Femur (tissue), 1 donor: Measurements from ENCODE around the gene CDH23.

Experiments
- DNase-seq: peaks from one replicate; pipeline ENCODE4 v3.0.0-alpha.2; 2017

Gene CDH23

DNA sequence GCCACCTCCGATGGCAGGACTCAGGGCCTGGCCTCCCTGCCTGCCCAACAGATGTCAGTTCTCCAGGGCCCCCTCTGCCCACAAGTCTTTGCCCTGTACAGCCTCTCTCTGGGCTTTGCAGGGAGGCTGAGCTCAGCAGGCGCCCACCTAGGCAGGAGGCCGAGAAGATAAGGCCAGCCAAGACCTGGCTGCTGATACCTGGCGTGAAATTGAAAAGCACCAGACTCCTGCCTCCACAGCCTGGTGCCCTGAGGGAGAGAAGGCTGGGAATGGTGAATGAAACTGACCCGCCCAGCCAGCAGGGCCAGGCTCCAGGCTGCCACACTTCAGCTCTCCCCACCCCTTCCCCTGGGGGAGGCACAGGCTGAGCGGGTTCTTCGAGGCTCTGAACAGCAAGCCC, 145.8 kb downstream of the CDH23 start:
- DNase-seq, result no peak

GRCh38 chr10:71543608-71544170, 147.0 kb downstream of the CDH23 start:
- no peak for DNase-seq

DNA sequence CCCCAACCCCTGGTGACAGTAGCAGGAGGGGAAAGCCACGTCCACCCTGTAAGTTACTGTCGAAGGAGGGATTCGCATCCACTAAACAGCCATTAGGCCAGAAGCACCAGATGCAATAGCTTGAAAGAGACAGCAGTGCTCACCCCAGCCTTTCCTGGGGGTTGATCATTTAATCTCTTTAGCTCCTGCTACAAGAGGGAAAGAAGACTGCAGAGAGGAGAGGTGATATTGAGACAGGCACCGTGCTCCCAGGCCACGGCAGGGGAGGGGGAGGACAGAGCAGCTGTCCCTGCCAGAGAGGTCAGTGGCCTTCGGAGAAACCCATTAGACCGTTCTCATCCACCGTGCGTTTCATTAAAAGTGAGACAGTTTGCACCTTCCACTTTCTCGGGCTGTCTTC, 148.3 kb downstream of the CDH23 start:
- no peak for DNase-seq

GRCh38 chr10:71546220-71546619, 149.5 kb downstream of the CDH23 start:
- DNase-seq, result no peak

DNA sequence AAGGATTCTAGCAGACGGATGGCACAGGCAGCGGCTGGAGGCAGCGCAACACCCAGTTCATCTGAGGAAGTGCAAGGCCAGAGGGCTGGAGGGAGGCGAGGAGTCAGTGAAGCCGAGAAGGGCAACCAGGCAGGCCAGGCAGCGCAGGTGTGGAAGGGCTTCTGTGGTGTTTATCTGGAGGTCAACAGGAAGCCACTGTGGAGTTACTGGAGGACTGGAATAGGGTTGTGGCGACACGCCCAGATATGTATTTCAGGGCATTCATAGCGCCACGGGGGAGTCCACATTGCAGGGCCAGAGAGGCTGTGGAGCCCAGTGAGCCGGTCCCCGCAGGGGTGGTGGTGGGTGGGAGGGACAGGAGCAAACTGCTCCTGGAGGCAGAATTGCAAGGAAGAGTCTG, 150.6 kb downstream of the CDH23 start:
- DNase-seq, result peak; percentile 36

DNA sequence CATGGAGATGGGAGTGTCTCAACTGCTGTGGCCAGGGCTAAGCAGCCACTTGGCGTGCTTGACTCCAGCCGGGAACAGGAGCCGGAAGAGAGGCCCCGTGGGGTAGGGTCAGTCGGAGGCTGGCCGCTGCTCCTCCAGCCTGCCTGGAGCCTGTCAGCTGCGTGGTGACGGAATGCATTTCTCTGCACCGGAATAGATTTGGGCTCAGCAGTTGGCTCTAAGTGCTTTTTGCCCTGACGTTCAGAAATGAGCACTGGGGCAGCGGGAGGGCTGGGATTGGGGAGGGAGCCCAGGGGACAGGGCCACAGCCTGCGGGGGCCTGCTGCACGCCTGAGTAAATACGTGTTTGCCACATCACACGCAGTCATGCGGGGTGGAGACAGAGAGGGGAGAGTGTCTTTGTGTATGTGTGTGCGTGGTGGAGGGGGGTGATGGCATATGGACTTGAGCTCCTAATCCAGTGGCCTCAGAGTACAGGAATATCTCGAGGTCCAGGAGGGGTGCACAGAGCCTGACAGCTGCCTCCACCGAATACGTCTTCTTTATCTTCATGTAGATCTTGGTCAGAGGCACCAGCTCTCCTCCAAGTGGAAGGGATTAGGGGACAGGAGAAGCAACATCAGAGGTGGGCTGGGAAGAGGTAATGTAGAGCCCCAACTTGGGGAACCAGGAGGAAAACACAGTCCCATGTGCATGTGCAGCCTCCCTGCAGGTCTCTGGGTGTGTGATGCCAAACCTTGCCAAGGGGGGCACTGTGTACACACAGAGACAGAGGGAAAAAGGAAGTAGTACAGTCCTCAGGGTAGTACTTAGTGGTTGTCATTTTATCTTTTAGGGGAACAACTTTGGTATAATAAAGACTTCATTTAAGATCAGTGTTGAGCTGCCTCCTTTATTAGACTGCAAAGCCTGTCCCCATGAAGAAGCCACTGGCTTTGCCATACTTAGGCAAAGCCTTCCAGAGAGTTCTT, 151.4 kb downstream of the CDH23 start:
- peak; percentile 91 for DNase-seq

GRCh38 chr10:71549766-71550533, 153.2 kb downstream of the CDH23 start:
- DNase-seq, result no peak

- DNase-seq, result peak; percentile 38
Observed at GRCh38 chr10:71550628-71551027, 153.9 kb downstream of the CDH23 start.

DNA sequence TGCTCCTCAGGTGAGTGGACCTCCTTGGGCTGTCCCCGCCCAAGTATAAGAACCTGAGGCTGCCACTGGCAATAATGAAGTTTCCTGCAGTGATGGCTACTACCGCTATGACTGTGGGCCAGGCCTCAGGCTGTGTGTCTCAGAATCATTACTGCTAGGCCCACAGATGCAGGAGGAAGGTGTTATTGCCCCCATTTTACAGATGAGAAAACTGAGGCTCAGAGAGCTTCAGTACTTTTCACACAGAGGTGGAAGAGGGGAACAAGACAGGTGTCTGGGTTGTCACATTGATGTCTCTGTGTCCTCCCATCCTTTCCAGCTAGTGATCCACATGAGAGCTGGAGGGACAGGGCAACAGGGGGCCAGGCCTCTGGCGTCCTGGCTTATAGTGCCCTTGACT, 155.2 kb downstream of the CDH23 start:
- no peak for DNase-seq

DNA sequence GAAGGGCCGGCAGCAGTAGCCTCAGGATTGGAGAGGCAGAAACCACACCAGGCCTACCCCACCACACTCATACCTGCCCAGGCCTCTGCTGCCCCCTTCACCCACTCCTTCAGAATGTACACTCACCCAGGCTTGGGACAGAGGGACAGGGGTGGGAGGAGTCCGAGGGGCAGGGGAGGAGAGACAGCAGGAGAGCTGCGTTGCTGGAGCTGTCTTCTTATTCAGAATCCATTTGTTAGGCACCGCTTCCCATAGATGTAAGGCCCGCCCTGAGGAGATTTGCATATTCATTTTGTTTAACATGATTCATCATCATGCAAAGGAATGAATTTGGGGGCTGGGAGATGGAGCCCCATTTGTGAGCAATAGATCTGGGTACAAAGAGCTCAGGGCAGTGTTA, 156.7 kb downstream of the CDH23 start:
- DNase-seq, result no peak

- no peak for DNase-seq
Observed at GRCh38 chr10:71554671-71555070, 158.0 kb downstream of the CDH23 start.

DNA sequence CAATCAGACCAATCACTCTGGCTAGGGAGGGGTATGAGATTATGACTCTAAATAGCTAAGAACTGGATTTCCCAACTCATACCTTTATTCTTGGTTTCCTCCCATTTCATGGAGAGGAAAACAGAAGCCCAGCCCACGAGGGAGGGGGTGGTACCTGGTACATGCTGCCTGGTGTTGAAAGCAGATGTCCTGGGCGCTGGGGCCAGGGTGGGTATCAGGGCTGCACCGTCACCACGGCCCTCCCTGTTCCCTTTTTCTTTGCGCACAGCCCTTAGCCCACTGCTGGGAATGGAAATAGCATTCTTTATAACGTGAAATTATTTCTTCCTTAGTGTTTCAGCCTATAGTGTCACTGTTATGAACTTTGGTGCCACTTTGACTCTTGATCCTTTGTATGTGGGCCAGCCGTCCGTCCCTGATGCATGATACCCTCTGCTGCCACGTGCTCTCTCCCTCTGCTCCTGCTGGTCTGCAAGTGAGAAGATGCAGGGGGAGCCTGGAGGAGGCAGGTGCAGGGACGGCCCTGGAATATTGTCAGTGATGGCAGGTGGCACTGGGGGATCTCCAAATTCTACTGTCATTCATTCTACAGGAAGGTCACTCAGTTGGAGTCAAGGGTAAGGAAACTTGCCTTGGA, 158.5 kb downstream of the CDH23 start:
- DNase-seq, result no peak

DNA sequence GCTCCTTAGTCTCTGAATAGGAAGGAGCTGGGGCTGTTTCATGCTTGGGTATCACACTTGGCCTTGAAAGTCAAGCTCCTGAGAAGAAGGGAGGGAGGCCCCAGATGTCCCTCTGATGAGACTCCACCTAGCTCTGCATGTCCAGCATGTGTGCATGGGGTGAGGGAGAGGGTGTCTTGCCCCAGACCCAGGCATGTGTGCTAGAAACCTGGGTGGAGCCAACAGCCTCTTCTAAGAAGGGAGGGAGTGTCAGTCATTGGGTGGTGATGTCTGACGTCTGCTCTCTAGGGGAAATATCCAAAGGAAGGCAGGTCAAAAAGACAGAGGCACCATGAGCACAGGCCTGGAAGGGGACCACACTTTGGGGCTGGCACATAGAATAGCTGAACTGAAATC, 159.0 kb downstream of the CDH23 start:
- no peak for DNase-seq

GRCh38 chr10:71558991-71559390, 162.3 kb downstream of the CDH23 start:
- no peak for DNase-seq

DNA sequence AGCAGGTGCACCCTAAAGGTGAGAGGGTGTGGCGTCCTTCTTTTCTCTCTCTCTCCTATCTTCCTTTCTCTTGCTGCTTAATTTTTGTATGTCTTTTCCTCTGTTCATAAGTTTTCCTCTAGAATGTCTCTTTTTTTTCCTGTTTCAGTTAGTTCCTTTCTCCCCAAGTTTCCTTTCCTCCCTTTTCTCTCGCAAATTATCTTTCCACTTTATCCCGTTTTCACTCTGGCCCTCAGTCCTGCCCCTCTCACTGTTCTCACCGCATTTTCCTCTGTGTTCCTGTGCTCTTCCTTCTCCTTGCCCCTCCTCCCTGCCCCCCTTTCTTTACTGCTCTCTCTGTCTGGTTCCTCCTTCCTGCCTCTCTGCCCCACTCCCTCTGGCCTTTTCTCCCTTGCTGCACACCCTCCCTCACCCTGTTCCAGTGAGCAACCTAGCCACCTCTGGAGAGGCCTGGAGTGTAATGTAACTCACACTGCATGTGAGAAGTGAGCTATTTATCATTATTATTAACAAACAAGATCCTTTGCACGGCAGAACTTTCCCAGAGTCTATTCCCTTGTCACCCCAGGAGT, 164.4 kb downstream of the CDH23 start:
- no peak for DNase-seq

DNA sequence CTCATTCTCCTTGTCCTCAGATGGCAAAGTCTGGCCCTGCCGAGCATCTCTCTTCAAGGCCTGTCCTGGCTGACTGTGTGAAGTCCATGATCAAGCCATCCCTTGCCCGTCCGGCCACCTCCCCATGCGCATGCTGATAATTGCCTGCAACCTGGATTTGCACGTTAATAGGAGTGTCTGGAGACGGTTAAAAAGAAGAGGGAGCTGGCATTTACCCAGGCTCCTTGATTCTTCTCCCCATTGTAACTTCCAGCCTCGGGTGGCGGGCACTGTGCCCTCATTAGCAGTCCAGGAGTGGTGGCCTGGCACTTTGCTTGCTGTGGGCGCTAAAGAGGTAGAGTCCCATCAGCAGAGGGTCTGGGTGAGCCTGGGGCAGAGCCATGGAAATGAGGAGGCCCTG, 165.5 kb downstream of the CDH23 start:
- no peak for DNase-seq

- DNase-seq, result no peak
Observed at GRCh38 chr10:71562904-71563303, 166.2 kb downstream of the CDH23 start.

DNA sequence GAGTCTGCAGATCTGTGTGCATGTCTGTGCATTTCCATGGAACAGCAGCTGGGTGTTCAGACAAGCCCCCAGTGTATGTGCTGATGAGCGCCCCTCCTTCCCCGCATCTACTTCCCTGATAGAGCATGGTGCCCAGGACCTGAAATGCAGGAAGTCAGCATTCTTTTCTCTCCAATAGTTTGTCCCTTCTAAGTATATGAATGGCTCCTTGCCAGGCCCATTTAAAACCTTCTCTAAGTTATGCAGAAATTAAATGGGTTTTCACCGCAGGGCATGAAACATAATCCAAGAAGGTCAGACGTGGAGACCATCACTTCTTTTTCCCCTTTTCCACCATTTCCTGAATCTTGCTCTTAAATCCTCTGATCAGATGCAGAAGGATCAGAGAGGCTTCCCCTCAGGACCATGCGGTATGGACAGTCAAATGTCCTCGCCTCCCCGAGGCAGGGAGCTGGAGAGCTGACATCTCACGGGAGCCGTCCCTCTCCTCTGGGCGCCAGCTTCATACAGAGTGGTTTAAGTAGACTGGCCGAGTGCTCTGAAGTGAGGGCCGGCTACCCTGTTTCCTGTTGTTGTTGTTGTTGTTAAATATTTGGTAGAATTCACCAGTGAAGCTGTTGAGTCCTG, 167.6 kb downstream of the CDH23 start:
- no peak for DNase-seq

- no peak for DNase-seq
Observed at GRCh38 chr10:71565284-71566000, 168.7 kb downstream of the CDH23 start.

DNA sequence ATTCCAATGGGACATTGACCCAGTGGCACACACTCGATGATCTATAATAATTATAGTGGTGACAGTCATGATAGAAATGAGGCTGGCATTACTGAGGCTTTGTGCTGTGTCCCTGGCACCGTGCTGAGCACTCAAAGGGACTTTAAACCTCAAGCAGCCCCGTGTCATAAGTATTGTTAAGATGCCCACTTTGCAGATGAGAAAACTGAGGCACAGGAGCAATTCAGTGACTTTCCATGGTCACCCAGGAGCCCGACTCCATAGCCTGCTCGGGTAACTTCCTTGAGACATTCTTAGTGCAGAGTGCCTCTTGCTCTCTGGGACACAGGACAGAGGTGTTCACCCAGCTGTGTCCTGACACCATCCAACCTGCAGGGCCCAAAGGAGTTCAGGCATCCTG, 170.3 kb downstream of the CDH23 start:
- DNase-seq, result no peak

GRCh38 chr10:71568896-71569492, 172.3 kb downstream of the CDH23 start:
- DNase-seq, result no peak
